ENCODE data around the gene SHISA7. TPM values are rescaled to one million over a fixed set of nuclear protein-coding genes. Genes with fewer than 3 reads are reported as not detected.

The SHISA7 gene
- total RNA-seq, 4 donors from 2014 or later: not detected

DNA sequence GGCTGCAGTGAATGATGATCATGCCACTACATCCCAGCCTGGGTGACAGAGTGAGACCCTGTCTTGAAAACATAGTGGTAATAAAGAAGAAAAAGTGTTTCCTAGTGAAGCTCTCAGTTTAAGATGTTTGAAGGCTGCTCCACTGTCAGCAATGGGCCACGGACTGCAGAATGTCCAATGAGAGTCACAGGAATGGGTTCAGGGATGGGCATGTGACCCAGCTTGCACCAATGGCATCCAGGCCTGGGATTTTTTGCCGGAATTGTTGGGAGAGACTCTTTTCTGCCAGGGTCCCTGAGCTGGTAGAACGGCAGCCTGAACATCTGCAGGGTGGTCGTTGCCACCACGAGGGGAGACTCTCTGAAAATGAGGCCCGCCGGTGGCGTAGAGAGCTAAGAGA is 6.3 kb downstream of the SHISA7 start:
- no peak overlapping the region for H3K4me3 ChIP-seq
- no peaks in the 10 kb centered on the region for H3K9me3 ChIP-seq
- H3K36me3 ChIP-seq: no peaks in the 10 kb centered on the region
- TF ChIP-seq CTCF (IDR thresholded peaks at IDR 0.05): no peak
- TF ChIP-seq POLR2A (IDR thresholded peaks at IDR 0.05): no peak
- H3K4me1 ChIP-seq: peaks cover 0 to 14% (median 6%) of the 10 kb centered on the region in 4 donors
- no peak for DNase-seq
- no peak overlapping the region for H3K27ac ChIP-seq
- peaks cover 0 to 40% of the 10 kb centered on the region in 2 donors for H3K27me3 ChIP-seq

DNA sequence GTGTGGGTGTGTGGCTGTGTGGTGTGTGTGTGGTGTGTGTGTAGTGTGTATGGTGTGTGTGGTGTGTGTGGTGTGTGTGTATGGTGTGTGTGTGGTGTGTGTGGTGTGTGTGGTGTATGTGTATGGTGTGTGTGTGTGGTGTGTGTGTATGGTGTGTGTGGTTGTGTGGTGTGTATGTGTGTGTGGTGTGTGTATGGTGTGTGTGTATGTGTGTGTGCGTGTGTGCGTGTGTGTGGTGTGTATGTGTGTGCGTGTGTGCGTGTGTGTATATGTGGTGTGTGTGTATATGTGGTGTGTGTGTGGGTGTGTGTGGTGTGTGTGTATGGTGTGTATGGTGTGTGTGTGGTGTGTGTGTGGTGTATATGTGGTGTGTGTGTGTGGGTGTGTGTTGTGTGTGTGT is 8.1 kb downstream of the SHISA7 start:
- Histone ChIP-seq H3K27ac (no peak overlapping the region), H3K4me3 (no peak overlapping the region), H3K9me3 (no peaks in the 10 kb centered on the region), H3K36me3 (no peaks in the 10 kb centered on the region), H3K4me1 (no peaks in the 10 kb centered on the region), H3K27me3 (peaks cover 0 to 22% of the 10 kb centered on the region in 2 donors)
- TF ChIP-seq CTCF (IDR thresholded peaks at IDR 0.05): no peak
- TF ChIP-seq POLR2A (IDR thresholded peaks at IDR 0.05): no peak
- no peak for DNase-seq

GRCh38 chr19:55434356-55434919 is 8.7 kb downstream of the SHISA7 start:
- H3K27me3 ChIP-seq: peaks cover 0 to 21% of the 10 kb centered on the region in 2 donors

DNA sequence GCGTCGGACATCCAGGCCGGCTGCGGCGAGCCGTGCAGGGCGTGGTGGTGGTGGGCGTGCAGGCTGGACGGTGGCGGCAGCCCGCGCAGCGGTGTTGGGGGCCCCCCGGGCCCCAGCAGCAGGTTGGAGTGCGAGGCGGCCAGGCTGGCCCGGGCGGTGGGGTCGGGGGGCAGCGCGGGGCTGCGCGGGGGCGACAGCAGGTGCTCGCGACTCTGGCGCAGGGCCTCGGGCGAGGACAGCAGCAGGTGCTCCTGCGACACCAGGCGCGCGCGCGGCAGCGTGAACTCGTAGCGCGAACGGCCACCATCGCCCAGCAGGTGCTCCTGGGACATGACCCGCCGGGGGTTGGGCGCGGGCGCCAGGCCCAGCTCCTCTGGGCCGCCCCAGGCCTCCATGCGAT is 9.8 kb downstream of the SHISA7 start:
- Histone ChIP-seq H3K27me3 (peaks cover 0 to 21% of the 10 kb centered on the region in 2 donors), H3K4me3 (no peak overlapping the region), H3K4me1 (no peaks in the 10 kb centered on the region), H3K27ac (no peak overlapping the region), H3K9me3 (no peaks in the 10 kb centered on the region), H3K36me3 (no peaks in the 10 kb centered on the region)
- DNase-seq: no peak
- no peak for TF ChIP-seq CTCF (IDR thresholded peaks at IDR 0.05)

More at GRCh38 chr19:55434356-55434919, 8.7 kb downstream of the SHISA7 start:
- Histone ChIP-seq H3K4me3 (no peak overlapping the region), H3K36me3 (no peaks in the 10 kb centered on the region), H3K27ac (no peak overlapping the region), H3K4me1 (no peaks in the 10 kb centered on the region), H3K9me3 (no peaks in the 10 kb centered on the region)
- TF ChIP-seq CTCF (IDR thresholded peaks at IDR 0.05) (no peak), POLR2A (IDR thresholded peaks at IDR 0.05) (no peak)
- no peak for DNase-seq

- no peak for TF ChIP-seq POLR2A (IDR thresholded peaks at IDR 0.05)
- no peak for TF ChIP-seq CTCF (IDR thresholded peaks at IDR 0.05)
- H3K4me3 ChIP-seq: no peak overlapping the region
- DNase-seq: no peak
- no peak overlapping the region for H3K27ac ChIP-seq
- no peaks in the 10 kb centered on the region for H3K9me3 ChIP-seq
- H3K27me3 ChIP-seq: peaks cover 0 to 13% of the 10 kb centered on the region in 2 donors
- no peaks in the 10 kb centered on the region for H3K4me1 ChIP-seq
- H3K36me3 ChIP-seq: no peaks in the 10 kb centered on the region
Observed at GRCh38 chr19:55432241-55432959, 10.7 kb downstream of the SHISA7 start.
